Tongue (tissue), 2 donors: ENCODE results near the gene NEU2. TPM values are rescaled to one million over a fixed set of nuclear protein-coding genes. Genes with fewer than 3 reads are reported as not detected.
"Not testable (repeated sequence)": the region's sequence is repeated elsewhere in the genome, so short reads cannot be mapped to it uniquely, and the experiment has no call there.

Experiments used
- DNase-seq: peaks from one replicate; pipeline ENCODE4 v3.0.0-alpha.2; 2015
- total RNA-seq: library from RNA; depleted of rRNA; stranded (reverse); fragments of >200 nt; gene quantifications from one replicate; pipeline ENCODE4 v1.2.3, GENCODE V29; 2014

The NEU2 gene
- total RNA-seq, 1 donor from 2014 or later: not detected

DNA sequence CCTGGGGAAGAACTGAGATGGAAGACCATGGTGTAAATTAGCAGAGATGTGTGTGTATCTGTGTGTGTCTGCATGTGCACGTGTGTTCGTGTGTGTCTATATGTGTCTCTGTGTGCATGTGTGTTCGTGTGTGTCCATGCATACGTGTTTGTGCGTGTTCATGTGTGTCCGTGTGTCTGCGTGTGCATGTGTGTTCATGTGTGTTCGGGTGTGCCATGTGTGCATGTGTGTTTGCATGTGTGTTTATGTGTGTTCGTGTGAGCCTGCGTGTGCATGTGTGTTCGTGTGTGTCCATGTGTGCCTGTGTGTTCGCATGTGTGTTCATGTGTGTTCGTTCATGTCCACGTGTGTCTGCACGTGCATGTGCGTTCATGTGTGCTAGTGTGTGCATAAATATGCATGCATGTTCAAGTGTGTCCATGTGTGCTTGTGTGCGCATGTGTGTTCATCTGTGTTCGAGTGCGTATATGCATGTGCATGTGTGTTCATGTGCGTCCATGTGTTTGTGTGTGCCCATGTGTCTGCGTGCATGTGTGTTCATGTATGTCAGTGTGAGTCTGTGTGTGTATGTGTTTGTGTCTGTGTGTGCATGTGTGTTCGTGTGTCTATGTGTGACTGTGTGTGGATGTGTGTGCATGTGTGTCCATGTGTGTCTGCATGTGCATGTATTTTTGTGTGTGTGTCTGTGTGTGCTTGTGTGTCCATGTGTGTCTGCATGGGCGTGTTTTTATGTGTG is 3.1 kb downstream of the NEU2 start:
- no peak for DNase-seq

DNA sequence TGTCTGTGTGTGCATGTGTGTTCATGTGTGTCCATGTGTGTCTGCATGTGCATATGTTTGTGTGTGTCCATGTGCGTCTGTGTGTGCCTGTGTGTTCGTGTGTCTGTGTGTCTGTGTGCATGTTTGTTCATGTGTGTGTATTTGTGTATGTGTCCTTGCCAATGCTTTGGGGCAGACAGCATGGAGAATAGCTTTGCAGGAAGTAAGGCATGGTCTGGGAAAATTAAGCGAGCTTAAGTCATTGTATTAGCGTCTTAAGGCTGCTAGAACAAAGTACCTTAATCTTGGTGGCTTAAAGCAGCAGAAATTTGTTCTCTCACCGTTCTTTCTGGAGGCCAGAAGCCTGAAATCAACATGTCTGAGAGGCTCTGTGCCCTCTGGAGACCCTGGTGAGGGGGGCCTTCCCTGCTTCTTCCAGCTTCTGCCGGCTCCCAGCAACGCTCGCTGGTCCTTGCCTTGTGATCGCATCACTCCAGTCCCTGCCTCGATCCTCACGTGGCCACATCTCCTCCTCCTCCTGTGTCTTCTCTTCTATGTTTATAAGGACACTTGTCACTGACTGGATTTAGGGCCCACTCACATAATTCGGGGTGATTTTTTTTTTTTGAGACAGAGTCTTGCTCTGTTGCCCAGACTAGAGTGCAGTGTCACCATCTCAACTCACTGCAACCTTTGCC is 3.8 kb downstream of the NEU2 start:
- DNase-seq: no peak

DNA sequence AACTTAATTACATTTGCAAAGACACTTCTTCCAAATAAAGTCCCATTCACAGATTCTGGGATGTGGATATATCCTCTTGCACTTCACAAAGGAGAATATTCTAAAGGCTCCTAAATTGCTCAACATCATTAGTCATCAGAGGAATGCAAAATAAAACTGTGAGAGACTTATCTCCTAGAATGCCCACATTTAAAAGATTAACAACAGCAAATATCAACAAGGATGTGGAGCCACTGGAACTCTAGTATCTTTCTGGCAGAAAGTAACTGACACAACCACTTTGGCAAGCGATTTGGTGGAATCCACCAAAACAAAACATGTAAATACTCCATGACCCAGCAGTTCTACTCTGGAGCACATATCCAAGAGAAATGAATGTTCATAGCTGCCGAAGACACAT is 4.6 kb downstream of the NEU2 start:
- DNase-seq: no peak

DNA sequence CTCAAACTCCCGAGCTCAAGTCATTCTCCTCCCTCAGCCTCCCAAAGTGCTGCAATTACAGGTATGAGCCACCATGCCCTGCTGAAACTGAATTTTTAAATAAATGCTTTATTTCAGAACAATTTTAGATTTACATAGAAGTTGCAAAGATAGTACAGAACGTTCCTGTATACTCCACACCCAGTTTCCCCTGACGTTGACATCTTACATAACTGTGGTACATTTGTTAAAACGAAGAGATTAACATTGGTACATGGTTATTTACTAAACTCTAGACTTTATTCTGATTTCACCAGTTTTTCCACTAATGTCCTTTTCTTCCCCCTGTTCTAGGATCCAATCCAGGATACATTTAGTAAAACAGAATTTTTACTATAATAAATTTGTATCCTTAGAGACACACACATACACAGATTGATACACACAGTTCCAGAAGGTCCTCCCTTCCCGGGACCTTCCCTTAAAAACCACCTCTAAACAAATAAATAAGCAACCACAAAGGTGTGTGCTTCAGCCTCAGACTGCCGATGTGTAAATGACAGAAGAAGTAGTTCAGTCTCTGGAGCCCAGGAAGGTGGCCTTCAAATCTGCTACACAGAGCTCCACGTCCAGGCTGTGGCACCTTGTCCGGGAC is 6.9 kb downstream of the NEU2 start:
- no peak for DNase-seq

DNA sequence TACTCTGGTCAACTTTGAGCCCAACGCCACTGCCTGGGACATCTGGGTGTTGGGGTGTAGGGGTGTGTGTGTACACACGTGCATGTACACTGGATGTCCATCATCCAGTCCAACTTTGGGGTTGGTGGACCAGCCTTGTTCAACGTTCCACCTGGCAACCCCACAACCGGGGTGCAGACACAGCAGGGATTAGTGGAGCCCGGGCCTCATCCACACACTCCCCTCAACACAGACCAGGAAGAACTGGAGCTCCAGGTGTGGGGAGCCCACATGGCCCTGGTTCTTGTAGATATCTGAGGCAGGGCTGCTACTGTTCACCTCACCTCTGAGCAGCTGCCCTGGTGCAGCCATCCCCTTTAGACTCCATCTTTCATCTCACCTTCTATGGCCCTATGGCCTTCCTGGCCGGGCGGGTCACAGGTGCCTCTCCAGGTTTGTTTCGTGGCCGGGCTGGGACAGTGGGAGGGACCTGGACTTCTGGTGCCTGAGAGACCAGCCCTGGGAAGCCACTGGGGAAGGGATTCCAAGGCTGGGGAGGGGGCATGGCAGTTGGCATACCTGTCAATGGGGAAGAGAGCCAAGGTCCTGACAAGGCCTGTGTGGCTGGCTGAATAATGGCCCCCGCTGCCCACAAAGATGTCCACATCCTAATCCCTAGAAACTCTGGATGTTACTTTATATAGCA is 7.5 kb downstream of the NEU2 start:
- no peak for DNase-seq

DNA sequence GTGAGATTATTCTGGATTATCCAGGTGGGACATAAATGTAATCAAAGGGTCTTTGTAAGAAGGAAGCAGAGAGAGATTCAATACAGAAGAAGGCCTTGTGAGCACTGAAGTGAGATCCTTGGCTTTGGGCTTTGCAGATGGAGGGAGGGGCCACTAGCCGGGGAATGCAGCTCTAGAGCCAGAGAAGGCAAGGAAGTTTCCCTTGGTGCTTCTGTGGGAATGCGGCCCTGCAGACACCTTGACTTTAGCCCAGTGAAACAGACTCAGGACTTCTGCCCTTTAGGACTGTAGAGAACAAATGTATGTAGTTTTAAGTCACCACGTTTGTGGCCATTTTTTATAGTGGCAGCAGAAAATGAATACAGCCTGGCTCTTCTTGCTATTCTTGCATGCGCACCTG is 8.1 kb downstream of the NEU2 start:
- no peak for DNase-seq

DNA sequence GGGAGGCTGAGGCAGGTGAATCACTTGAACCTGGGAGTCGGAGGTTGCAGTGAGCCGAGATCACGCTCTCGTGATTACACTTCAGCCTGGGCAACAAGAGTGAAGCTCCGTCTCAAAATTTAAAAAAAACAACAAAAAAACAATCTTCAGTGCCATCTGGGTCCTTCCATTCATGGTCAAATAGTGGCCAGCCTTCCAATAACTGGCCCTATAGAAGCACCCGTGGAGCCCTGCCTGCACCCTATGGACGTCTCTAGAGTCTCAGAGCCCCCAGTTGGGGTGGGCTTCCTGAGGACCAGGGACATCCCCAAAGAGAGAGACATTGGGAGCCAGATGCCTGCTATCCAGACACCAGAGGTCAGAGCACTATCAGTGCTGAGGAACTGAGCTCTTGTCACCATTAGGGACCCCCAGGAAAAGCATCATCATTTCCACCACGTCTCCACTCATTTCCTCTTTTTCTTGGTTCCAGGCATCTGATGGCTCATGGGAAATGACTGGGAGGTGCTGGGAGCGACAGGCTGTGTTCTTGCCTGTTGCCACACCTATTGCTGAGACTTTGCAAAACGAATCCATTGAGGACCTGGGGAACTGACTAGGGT is 9.4 kb downstream of the NEU2 start:
- DNase-seq: no peak

DNA sequence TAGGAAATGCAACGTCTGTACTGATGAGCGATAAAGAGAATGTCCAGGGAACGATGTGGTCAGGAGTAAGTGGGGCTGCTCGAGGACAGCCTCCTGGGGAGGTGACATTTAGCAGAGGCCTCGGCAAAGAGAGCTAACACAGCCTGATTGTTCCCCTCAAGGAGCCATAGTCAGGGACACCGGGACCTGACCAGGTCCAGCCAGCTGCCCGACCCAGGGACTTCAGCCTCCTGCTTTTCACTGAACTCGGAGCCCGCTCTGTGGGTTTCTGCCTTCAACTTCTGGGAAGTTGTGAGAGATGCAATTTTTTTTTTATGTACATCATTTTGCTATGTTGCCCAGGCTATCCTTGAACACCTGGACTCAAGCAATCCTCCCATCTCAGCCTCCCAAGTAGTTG is 10.1 kb downstream of the NEU2 start:
- no peak for DNase-seq

DNA sequence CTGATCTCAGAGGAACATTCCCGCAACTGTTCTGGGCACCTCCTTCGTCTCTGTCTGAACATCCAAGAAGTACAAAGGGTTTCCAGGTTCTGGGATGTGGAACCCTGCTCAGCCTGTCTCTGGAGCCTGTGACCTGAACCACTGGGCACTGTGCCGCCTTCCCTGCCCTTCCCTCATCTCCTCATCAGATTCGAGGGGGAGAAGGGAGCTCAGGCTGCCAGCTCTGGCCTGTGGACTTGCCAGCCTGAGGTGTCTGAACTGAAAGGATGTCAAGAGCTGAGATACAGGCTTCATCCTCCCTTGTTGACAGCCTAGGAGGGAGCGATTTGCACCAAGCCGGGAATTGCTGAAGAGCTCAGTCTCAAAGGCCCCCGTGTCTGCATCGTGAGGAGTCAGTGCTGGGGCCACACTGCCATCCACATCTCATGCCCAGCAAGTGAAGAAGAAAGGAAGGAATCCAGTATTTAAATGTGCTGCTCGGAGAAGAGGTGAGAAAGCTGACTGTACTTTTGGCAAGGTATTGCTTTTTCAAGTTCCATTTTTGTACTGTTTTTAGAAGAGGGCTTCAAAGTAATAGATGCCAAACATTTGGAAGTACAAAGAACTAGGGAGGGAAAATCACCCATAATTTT is 12.6 kb downstream of the NEU2 start:
- DNase-seq: no peak

DNA sequence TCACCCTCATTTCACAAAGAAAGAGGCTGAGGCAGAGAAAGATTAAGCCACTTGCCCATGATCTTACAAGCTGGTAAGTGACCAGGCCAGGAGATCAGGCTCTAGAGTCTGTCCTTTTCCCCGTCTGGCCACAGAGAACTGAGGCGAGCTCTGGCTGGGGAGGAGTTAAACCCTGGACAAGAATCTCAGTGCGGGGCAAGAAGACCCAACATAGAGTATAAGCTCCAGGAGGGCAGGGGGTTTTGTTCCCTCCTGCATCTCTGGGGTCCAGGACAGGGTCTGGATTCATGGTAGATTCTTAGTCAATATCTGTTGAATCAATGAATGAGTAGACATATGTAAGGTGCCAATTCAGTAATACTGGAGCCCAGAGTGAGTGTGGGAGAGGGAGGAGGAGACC is 14.7 kb downstream of the NEU2 start:
- DNase-seq: no peak

DNA sequence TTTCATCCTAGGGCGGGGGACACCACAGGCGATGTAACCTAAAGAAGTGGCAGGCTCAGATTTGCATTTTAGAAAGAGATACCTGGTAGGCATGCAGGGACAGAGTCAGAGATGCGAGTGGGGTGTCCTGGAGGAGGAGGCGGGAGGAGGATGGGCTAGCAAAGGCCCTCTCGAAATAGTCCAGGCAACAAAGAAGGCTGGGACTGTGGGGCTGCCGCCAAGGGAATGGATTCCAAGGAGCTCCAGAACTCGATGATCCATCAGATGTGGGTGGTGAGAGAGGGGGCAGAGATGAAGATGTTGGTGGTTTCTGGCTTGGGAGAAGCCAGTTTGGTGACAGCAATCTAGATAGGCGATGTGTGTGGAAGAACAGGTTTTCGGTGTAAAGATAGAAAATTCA is 15.2 kb downstream of the NEU2 start:
- DNase-seq: no peak

DNA sequence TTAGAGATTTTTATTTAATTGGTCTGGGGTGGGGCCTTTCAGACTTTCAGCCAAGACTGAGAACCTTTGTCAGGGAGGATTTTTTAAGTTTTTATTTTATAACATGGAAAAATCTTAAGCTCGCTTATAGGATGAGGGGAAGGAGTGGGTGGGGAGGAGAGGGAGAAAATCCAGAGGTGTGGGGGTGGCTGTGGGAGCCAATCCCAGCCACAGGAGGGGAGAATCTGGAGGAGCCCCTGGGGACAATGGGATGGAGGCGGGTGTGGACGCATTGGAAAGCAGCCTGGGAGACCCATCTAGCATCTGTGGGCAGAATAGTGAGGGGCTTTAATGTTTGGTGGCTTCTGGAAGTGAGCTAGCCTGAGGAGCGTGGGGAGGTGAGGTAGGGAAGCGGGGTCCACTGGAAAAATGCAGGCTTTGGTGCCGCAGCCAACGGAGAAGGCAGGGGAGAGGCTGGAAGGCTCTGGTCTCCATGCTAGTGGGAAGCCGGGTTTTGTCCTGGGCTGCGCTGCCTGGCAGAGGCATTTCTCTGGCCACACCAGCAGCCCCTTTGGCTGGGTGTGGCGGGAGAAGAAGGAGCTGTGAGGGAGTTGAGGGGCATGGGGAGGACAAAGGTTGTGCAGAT is 16.2 kb downstream of the NEU2 start:
- no peak for DNase-seq

DNA sequence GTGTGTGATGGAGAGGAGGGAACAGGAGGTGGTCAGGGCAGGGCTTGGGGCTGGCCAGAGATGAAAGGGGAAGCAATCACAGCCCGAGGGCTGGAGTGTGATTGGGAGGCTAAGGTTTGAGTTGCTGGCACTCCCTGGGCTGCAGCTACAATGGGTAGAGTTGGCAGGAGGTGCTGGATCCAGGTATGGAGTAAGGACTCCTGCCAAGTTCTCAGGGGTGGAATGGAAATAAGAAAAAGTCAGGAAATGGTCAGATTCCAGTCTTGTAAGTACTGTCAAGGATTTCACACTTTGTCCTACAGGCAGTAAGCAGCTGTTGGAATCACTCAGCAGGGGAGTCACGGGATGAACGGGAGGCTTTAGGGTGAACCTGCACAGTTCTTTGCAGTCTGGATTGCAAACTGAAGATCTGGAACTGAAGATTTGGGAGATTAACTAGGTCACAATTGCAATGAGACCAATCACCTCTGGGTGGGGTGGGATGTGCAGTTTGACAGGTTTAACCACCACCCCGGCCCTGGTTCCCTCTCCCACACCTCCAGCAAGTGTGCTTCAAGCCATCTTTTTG is 16.8 kb downstream of the NEU2 start:
- DNase-seq: peak; percentile 73

DNA sequence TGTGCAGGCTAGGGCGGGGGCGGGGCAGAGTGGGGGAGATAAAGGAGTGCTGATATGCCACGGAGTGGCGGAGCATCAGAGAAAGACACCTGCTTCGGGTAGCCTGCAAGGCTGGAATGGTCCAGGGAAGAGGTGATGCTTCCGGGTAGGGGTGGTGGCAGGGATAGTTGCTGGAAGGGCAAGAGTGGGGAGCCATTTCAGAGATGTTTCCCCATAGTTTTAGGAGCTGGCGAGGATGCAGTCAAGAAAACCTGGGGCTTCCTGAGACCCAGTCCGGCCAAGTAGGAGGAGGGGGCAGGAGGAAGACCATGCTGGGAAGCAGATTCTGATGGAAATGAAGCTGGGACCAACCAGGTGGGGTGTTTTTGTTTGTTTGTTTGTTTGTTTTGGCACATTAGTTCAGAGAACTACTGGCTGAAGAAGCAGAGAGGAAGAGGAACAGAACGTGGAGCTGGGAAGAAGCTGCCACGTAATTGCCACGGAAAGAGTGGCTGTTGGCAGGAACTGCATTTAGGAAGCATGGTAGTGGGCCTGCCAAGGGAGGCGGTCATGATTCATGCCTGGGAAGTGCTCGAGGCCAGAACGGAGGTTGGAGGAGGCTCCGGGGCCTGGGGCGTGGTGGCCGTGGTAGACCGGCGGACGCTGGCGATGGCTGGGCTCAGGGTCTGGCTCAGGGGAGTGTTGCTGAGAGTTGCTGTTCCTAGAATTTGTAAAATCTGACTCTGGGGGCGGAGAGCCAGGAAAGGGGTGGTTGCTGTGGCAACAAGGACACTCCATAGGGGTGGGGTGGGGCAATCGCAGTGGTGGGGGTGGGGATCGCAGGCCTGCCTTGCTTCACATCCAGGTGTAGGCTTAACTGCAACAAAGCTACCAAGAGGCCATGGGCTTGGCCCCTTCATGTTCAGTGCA is 19.0 kb downstream of the NEU2 start:
- peak; percentile 40 for DNase-seq

DNA sequence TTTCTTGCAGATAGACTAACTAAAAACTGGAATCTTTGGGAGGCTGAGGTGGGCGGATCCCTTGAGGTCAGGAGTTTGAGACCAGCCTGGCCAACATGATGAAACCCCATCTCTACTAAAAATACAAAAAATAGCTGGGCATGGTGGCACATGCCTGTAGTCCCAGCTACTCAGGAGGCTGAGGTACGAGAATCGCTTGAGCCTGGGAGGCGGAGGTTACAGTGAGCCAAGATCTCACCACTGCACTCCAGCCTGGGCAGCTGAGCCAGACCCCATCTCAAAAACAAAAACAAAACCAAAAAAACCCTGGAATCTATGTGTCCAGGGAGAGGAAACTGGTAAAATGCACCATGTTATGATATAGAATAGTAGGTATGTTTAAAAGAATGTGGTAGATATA is 20.0 kb downstream of the NEU2 start:
- not testable (repeated sequence) for DNase-seq

DNA sequence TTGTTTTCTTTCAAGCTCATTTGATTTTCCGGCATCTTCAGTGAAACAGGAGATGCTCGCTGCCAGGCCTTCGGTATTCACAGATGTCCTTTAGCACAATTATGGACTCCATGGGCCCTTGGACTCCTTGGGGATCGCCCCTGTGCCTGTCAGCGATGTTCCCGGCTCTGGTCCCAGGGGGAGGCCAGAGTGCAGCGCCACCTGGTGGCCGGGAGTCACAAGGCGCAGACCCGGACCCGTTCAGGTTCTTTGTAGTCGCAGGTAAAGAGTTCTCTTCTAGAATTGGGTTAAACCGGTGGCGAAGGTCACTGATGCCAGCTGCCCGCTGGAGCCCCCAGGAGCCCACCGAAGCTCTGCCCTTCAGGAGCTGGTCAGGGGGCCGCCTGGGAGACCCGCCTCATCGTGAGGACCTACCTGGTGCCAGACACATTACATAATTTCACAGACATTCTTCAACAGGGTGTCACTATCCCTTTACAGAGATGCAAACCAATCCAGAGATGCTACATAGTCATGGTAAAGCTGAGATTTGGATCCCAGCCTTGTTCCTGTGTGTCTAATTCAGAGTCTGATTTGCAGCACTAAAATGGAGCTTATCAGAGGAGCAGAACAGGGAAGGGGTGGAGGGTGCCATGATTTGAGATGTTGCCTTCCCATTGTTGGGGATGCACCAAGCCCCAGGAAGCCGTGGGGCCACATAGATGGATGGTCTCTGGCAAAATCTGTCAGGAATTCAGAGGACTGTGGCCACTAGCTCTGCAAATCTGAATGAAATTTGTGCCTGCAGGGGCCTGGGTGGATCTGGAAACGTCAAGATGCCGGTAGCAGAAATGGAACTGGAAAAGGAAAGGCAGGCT is 21.7 kb downstream of the NEU2 start:
- peak; percentile 55 for DNase-seq

DNA sequence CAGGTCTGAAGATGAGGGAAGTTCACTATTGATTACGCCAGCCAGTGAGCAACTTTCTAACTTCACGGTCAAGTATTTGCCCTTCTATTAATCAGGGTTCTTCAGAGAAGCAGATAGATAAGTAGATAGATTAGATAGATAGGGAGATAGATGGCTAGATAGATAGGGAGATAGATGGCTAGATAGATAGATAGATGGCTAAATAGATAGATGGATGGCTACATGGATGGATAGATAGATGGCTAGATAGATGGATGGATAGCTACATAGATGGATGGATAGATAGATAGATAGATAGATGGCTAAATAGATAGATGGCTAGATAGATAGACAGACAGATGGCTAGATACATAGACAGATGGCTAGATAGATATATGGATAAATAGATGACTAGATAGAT is 22.9 kb downstream of the NEU2 start:
- no peak for DNase-seq

DNA sequence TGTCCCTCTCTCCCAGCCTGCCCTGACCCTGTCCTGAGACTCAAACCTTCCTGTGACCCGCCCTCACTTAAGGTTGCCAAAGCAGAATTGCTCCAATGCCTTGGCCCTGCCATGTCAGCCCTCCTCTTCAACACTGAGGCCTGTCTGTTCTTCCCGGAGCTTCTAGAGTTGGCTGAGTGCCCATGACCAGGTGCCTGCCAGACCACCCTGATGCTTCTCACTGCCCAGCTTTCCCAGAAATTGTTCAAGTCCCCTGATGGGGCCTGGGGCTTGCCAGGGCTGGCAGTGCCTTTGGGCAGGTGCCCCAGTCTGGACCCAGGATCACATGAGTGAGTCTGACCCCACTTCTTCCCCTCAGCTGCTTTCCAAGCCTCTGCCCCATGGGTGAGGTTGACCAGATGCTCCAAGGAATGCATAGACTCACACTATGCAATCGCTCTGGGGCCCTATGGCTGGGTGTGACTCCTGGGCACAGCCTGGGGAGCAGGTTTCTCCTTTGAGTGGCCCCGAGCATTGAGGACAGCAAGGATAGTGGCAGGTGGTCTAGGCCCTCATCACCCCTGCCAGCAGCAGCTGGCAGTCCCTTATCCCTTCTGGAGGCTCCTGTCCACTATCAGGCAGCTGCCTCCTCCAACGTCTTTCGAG is 24.6 kb downstream of the NEU2 start:
- peak; percentile 37 for DNase-seq
